ENCODE measurements around the gene CDH1.

CDH1 gene

DNA sequence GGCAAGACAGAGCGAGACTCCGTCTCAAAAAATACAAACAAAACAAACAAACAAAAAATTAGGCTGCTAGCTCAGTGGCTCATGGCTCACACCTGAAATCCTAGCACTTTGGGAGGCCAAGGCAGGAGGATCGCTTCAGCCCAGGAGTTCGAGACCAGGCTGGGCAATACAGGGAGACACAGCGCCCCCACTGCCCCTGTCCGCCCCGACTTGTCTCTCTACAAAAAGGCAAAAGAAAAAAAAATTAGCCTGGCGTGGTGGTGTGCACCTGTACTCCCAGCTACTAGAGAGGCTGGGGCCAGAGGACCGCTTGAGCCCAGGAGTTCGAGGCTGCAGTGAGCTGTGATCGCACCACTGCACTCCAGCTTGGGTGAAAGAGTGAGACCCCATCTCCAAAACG lies 531 bp upstream of the CDH1 start:
- TF ChIP-seq, protein P1, sequence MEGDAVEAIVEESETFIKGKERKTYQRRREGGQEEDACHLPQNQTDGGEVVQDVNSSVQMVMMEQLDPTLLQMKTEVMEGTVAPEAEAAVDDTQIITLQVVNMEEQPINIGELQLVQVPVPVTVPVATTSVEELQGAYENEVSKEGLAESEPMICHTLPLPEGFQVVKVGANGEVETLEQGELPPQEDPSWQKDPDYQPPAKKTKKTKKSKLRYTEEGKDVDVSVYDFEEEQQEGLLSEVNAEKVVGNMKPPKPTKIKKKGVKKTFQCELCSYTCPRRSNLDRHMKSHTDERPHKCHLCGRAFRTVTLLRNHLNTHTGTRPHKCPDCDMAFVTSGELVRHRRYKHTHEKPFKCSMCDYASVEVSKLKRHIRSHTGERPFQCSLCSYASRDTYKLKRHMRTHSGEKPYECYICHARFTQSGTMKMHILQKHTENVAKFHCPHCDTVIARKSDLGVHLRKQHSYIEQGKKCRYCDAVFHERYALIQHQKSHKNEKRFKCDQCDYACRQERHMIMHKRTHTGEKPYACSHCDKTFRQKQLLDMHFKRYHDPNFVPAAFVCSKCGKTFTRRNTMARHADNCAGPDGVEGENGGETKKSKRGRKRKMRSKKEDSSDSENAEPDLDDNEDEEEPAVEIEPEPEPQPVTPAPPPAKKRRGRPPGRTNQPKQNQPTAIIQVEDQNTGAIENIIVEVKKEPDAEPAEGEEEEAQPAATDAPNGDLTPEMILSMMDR (IDR thresholded peaks at IDR 0.05; ENCODE audit: extremely low read depth, insufficient read depth, missing control alignments): no peak
- no peak for DNase-seq (ENCODE audit: low spot score)
- in situ Hi-C loops (cut with MboI; ENCODE audit: low pct_unique_long_range_greater_than_20kb, low sequenced_read_pairs, unreplicated experiment): no loop called here

DNA sequence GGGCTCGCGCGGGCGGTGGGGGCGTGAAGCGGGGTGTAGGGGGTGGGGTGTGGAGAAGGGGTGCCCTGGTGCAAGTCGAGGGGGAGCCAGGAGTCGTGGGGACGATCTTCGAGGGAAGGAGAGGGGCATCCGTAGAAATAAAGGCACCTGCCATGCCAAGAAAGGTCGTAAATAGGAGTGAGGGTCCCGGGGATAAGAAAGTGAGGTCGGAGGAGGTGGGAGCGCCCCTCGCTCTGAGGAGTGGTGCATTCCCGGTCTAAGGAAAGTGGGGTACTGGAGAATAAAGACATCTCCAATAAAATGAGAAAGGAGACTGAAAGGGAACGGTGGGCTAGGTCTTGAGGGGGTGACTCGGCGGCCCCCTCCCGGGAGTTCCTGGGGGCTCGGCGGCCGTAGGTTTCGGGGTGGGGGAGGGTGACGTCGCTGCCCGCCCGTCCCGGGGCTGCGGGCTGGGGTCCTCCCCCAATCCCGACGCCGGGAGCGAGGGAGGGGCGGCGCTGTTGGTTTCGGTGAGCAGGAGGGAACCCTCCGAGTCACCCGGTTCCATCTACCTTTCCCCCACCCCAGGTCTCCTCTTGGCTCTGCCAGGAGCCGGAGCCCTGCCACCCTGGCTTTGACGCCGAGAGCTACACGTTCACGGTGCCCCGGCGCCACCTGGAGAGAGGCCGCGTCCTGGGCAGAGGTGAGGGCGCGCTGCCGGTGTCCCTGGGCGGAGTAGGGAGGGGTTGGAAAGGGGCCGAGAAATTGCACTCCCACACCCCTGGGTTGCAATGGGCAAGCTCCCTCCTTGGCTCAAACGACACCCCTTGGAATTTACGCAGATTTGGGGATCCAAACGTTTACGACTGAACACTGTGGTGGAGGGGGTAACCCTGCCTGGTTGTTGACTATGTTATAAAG lies 888 bp downstream of the CDH1 start:
- no peak for DNase-seq (ENCODE audit: low spot score)
- TF ChIP-seq, protein P1 (IDR thresholded peaks at IDR 0.05; ENCODE audit: extremely low read depth, insufficient read depth, missing control alignments): no peak
- in situ Hi-C loops (cut with MboI; ENCODE audit: low pct_unique_long_range_greater_than_20kb, low sequenced_read_pairs, unreplicated experiment): no loop called here

GRCh38 chr16:68739964-68740627 lies 3.0 kb downstream of the CDH1 start:
- no peak for DNase-seq (ENCODE audit: low spot score)
- in situ Hi-C loops (cut with MboI; ENCODE audit: low pct_unique_long_range_greater_than_20kb, low sequenced_read_pairs, unreplicated experiment): no loop called here

DNA sequence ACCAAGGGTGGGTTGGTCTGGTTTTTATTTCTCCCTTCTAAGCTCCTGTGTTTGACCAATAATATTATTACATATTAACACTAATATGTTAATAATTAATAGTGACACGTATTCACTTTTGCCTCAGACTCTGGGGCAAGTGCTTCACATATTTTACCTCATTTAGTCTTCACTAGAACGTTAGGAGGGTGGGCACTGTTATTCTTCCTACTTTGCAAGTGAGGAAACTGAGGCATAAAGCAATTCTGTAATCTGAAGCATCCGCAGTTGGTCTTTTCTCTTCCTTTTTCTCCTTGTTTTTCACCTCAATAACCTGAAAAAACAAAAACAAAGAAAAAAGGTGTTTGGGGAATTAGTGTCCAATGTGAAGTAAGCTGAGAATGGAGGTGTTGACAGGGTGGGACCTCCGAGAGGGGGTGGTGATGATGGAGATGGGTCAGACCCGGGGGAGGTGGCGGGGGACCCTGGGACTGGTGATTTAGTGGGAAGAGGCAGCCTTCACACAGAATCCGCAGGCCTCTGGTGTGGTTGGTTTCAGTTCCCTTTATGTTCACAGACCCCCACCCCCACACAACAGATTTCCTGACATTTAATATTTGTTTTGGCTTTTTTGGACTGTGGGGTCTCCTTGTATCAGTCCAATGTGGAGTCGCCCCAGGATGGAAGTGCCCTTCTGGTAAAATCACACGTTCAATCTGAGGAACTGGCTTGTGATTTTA lies 3.7 kb downstream of the CDH1 start:
- TF ChIP-seq, protein P1 (IDR thresholded peaks at IDR 0.05; ENCODE audit: extremely low read depth, insufficient read depth, missing control alignments): no peak
- no peak for DNase-seq (ENCODE audit: low spot score)
- in situ Hi-C loops (cut with MboI; ENCODE audit: low pct_unique_long_range_greater_than_20kb, low sequenced_read_pairs, unreplicated experiment): no loop called here

More at GRCh38 chr16:68739964-68740627, 3.0 kb downstream of the CDH1 start:
- TF ChIP-seq, protein P1 (IDR thresholded peaks at IDR 0.05; ENCODE audit: extremely low read depth, insufficient read depth, missing control alignments): no peak

DNA sequence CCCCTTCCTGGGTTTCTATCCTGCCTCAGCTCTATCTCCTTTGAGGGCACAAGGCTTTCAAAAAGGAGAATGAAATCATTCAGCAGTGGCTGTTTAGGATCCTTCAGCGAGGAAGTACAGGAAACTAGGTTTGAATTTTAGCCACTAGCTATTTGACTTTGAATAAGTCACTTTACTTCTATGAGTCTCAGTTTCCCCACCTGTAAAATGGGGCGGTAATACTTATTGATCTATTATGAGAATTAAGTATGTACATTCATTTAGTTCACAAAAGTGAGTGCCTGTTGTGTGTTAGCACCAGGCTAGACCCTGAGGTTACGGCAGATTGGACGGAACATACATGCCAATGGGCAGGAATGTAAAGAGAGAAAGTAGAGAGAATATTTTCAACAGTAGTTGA lies 6.6 kb downstream of the CDH1 start:
- no peak for DNase-seq (ENCODE audit: low spot score)
- TF ChIP-seq, protein P1 (IDR thresholded peaks at IDR 0.05; ENCODE audit: extremely low read depth, insufficient read depth, missing control alignments): no peak
- in situ Hi-C loops (cut with MboI; ENCODE audit: low pct_unique_long_range_greater_than_20kb, low sequenced_read_pairs, unreplicated experiment): no loop called here

- TF ChIP-seq, protein P1 (IDR thresholded peaks at IDR 0.05; ENCODE audit: extremely low read depth, insufficient read depth, missing control alignments): no peak
- in situ Hi-C loops (cut with MboI; ENCODE audit: low pct_unique_long_range_greater_than_20kb, low sequenced_read_pairs, unreplicated experiment): no loop called here
- DNase-seq (ENCODE audit: low spot score): no peak
Observed at GRCh38 chr16:68744744-68745280, 7.7 kb downstream of the CDH1 start.

All from GM13977 (cell line).